Tracheal epithelial cell (primary cell): Measurements from ENCODE around the gene FGF21. TPM values are rescaled to one million over a fixed set of nuclear protein-coding genes. Genes with fewer than 3 reads are reported as not detected.

Experiments used
- total RNA-seq: library from RNA; depleted of rRNA; stranded (reverse); fragments of >200 nt; gene quantifications from 2 replicates; pipeline ENCODE4 v1.2.1, GENCODE V29; 2014

Gene FGF21
- total RNA-seq = not detected in 2 replicates

GRCh38 chr19:48755084-48755641 is at the start of gene FGF21:
Gene FGF21, plus strand, starts transcription at chr19:48755524. Its CDS starts 713 bp downstream, at chr19:48756237.

DNA sequence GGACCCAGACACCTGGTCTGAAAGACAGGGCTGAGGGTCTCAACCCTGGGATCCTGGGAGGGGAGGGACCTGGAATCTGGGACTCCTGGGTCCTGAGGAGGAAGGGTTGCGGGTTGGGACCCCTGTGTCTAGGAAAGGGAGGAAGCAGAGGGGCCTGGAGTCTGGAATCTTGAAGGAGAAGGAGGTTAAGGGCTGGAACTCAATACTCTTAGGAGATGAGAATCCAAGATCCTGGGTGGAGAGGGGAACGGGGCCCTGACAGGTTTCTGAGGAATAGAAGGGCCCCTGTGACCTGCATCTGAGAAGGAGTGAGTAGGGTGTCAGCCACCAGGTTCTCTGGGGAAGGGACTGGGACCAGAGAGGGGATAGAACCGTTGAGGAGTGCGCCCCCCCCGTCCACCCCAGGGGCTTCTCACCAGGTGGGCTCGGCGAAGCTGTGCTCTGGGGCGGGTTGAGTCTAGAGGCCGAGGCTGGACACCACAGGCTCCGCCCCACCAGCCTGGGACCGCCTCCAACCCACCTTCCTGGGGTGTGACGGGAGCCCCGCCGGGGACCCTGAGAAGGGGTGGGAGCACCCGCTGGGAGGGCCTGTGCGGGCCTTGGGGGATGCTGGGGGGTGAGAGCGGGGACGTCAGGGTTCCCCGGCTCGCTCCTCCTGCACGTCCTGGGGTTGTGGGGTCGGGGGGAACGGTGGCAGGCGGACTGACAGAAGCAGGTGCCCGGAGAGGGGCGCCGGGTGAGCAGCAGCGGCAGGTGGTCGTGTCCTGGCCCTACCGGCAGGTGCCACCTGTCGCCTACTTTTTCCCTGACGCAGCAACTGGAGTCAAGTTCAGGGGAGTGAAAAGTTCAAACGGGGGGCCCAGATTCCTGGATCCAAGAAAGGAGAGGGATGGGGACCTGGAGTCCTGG is 35.8 kb upstream of the FGF21 start, which contains the start of gene MAMSTR:
Gene MAMSTR (minus strand): TSS at position 463 of the 909 bp plus-strand sequence. CDS start 694 bp downstream, outside the sequence.

GRCh38 chr19:48740164-48740972 is 15.0 kb upstream of the FGF21 start, which contains the start of gene RASIP1:
Gene RASIP1, minus strand, starts transcription at chr19:48740610. Its CDS starts 328 bp downstream, at chr19:48740282.

GRCh38 chr19:48746738-48747575 is 8.4 kb upstream of the FGF21 start, which contains the start of gene IZUMO1:
Gene IZUMO1, minus strand, starts transcription at chr19:48746909. Its CDS starts 1,050 bp downstream, at chr19:48745859.

GRCh38 chr19:48752496-48753365 is 2.6 kb upstream of the FGF21 start, which contains the start of gene FUT1:
Gene FUT1, minus strand, starts transcription at chr19:48752641. Its CDS starts 1,360 bp downstream, at chr19:48751281.

Other genes with a start within 250 kb of the FGF21 start
- gene LMTK3, start 243.7 kb upstream of the FGF21 start, total RNA-seq = 1.7 and 3.1 TPM in 2 replicates
- 4.3 and 8.7 TPM in 2 replicates for gene SULT2B1, start 203.4 kb upstream of the FGF21 start, total RNA-seq
- 0.21 TPM in 1 of 2 replicates, not detected in the other for gene SPACA4, start 148.8 kb upstream of the FGF21 start, total RNA-seq
- 17.3 and 23.9 TPM in 2 replicates for gene FAM83E, start 140.4 kb upstream of the FGF21 start, total RNA-seq
- gene RPL18, start 136.3 kb upstream of the FGF21 start, total RNA-seq = 2,579 and 4,716 TPM in 2 replicates
- gene SPHK2, start 136.0 kb upstream of the FGF21 start, total RNA-seq = 6.0 and 6.3 TPM in 2 replicates
- gene DBP, start 118.1 kb upstream of the FGF21 start, total RNA-seq = 2.6 and 4.6 TPM in 2 replicates
- 1.5 and 3.1 TPM in 2 replicates for gene CA11, start 109.3 kb upstream of the FGF21 start, total RNA-seq
- 0.24 and 0.43 TPM in 2 replicates for gene NTN5, start 82.5 kb upstream of the FGF21 start, total RNA-seq
- gene FUT2, start 59.6 kb upstream of the FGF21 start, total RNA-seq = 6.0 and 7.7 TPM in 2 replicates
- 0.48 TPM in 1 of 2 replicates, not detected in the other for gene MAMSTR, start 35.8 kb upstream of the FGF21 start, total RNA-seq
- 2.9 and 3.2 TPM in 2 replicates for gene RASIP1, start 14.9 kb upstream of the FGF21 start, total RNA-seq
- not detected in 2 replicates for gene IZUMO1, start 8.6 kb upstream of the FGF21 start, total RNA-seq
- gene FUT1, start 2.9 kb upstream of the FGF21 start, total RNA-seq = 11.9 and 14.9 TPM in 2 replicates
- gene BCAT2, start 55.5 kb downstream of the FGF21 start, total RNA-seq = 35.2 and 37.8 TPM in 2 replicates
- 0.64 and 1.9 TPM in 2 replicates for gene HSD17B14, start 81.0 kb downstream of the FGF21 start, total RNA-seq
- 3.8 and 5.5 TPM in 2 replicates for gene PLEKHA4, start 113.1 kb downstream of the FGF21 start, total RNA-seq
- gene PPP1R15A, start 116.9 kb downstream of the FGF21 start, total RNA-seq = 59.9 and 106 TPM in 2 replicates
- gene TULP2, start 143.2 kb downstream of the FGF21 start, total RNA-seq = 0.21 and 0.24 TPM in 2 replicates
- gene NUCB1, start 144.8 kb downstream of the FGF21 start, total RNA-seq = 90.8 and 93.4 TPM in 2 replicates
- gene DHDH, start 178.2 kb downstream of the FGF21 start, total RNA-seq = 6.4 and 8.4 TPM in 2 replicates
- gene BAX, start 199.4 kb downstream of the FGF21 start, total RNA-seq = 35.0 and 104 TPM in 2 replicates
- 3,392 and 8,392 TPM in 2 replicates for gene FTL, start 209.8 kb downstream of the FGF21 start, total RNA-seq
- 22.8 and 61.9 TPM in 2 replicates for gene GYS1, start 237.8 kb downstream of the FGF21 start, total RNA-seq
- 159 and 276 TPM in 2 replicates for gene RUVBL2, start 238.4 kb downstream of the FGF21 start, total RNA-seq